ENCODE measurements around the gene ABHD2.
"Not testable (repeated sequence)": the region's sequence is repeated elsewhere in the genome, so short reads cannot be mapped to it uniquely, and the experiment has no call there.

Gene ABHD2

DNA sequence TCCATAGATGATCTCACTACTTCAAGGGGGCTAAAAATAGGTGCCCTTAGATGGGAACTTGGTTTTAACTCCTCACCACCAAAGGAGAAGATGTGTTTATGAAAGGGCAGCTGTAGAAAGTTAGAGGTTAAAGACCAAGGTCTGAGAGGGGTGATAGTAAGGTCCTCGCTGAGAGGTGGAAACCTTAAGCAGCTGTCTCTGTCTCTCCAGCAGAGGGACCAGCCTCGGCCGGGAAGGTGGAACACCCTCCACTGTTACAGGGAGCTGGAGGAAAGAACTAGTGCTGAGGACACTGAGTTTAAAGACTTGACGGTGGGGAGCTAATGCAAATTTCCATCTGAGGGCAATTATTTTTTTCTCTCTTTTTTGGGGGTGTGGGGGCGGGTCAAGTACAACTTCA is 142.0 kb downstream of the ABHD2 start:
- no peak for TF ChIP-seq EZH2 (IDR thresholded peaks at IDR 0.05; ENCODE audit: borderline replicate concordance, low read length)
- TF ChIP-seq, protein P1, sequence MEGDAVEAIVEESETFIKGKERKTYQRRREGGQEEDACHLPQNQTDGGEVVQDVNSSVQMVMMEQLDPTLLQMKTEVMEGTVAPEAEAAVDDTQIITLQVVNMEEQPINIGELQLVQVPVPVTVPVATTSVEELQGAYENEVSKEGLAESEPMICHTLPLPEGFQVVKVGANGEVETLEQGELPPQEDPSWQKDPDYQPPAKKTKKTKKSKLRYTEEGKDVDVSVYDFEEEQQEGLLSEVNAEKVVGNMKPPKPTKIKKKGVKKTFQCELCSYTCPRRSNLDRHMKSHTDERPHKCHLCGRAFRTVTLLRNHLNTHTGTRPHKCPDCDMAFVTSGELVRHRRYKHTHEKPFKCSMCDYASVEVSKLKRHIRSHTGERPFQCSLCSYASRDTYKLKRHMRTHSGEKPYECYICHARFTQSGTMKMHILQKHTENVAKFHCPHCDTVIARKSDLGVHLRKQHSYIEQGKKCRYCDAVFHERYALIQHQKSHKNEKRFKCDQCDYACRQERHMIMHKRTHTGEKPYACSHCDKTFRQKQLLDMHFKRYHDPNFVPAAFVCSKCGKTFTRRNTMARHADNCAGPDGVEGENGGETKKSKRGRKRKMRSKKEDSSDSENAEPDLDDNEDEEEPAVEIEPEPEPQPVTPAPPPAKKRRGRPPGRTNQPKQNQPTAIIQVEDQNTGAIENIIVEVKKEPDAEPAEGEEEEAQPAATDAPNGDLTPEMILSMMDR (IDR thresholded peaks at IDR 0.05; ENCODE audit: low read length): no peak
- Histone ChIP-seq H2AFZ (ENCODE audit: low read length) (no peak overlapping the region), H3K4me2 (ENCODE audit: low read length) (no peak overlapping the region), H3K9me2 (ENCODE audit: low read depth, low read length) (no peaks in the 10 kb centered on the region), H3K79me2 (ENCODE audit: insufficient read depth, low read length) (no peaks in the 10 kb centered on the region), H3K9me3 (ENCODE audit: low read length) (no peaks in the 10 kb centered on the region), H3K9ac (ENCODE audit: low read length) (no peak overlapping the region), H4K20me1 (ENCODE audit: insufficient read depth, low read length) (no peaks in the 10 kb centered on the region), H3K27me3 (ENCODE audit: insufficient read depth, low read length) (no peaks in the 10 kb centered on the region), H3K27ac (ENCODE audit: low read depth, low read length, poor library complexity, severe bottlenecking) (no peak overlapping the region), H3K4me1 (ENCODE audit: insufficient read depth, low read length, severe bottlenecking) (no peaks in the 10 kb centered on the region), H3K4me3 (ENCODE audit: low read depth, low read length, poor library complexity, severe bottlenecking) (no peak overlapping the region), H3F3A (ENCODE audit: insufficient read depth, low read length) (no peaks in the 10 kb centered on the region), H3K36me3 (ENCODE audit: insufficient read depth, low read length) (no peaks in the 10 kb centered on the region)

DNA sequence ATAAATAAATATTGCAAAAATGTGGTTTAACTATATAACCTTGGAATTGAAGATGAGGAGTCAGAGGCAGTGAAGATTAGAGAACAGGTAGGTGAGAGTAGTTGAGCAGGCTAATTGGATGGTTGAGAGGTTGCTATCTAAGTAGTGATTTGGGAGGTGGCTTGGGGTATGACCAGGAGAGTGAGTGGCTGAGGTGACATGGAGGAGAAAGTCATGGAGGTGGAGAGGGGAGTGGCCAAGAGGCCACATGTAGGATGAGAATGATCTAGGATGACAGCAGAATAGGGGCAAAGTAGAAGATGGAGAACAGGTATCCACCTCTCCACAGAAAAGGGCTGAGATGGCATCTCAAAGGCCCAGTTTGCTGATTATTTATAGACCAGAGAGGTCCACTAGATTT is 143.6 kb downstream of the ABHD2 start:
- H3K4me3 ChIP-seq (ENCODE audit: low read depth, low read length, poor library complexity, severe bottlenecking): no peak overlapping the region
- no peak overlapping the region for H3K27ac ChIP-seq (ENCODE audit: low read depth, low read length, poor library complexity, severe bottlenecking)
- no peaks in the 10 kb centered on the region for H3K9me2 ChIP-seq (ENCODE audit: low read depth, low read length)
- H3K9me3 ChIP-seq (ENCODE audit: low read length): no peaks in the 10 kb centered on the region
- no peak overlapping the region for H2AFZ ChIP-seq (ENCODE audit: low read length)
- H3K27me3 ChIP-seq (ENCODE audit: insufficient read depth, low read length): no peaks in the 10 kb centered on the region
- no peak overlapping the region for H3K4me2 ChIP-seq (ENCODE audit: low read length)
- no peaks in the 10 kb centered on the region for H4K20me1 ChIP-seq (ENCODE audit: insufficient read depth, low read length)
- no peaks in the 10 kb centered on the region for H3K79me2 ChIP-seq (ENCODE audit: insufficient read depth, low read length)
- H3K9ac ChIP-seq (ENCODE audit: low read length): no peak overlapping the region
- no peaks in the 10 kb centered on the region for H3K36me3 ChIP-seq (ENCODE audit: insufficient read depth, low read length)
- H3F3A ChIP-seq (ENCODE audit: insufficient read depth, low read length): no peaks in the 10 kb centered on the region
- no peaks in the 10 kb centered on the region for H3K4me1 ChIP-seq (ENCODE audit: insufficient read depth, low read length, severe bottlenecking)
- TF ChIP-seq, protein P1 (IDR thresholded peaks at IDR 0.05; ENCODE audit: low read length): no peak
- TF ChIP-seq EZH2 (IDR thresholded peaks at IDR 0.05; ENCODE audit: borderline replicate concordance, low read length): no peak

DNA sequence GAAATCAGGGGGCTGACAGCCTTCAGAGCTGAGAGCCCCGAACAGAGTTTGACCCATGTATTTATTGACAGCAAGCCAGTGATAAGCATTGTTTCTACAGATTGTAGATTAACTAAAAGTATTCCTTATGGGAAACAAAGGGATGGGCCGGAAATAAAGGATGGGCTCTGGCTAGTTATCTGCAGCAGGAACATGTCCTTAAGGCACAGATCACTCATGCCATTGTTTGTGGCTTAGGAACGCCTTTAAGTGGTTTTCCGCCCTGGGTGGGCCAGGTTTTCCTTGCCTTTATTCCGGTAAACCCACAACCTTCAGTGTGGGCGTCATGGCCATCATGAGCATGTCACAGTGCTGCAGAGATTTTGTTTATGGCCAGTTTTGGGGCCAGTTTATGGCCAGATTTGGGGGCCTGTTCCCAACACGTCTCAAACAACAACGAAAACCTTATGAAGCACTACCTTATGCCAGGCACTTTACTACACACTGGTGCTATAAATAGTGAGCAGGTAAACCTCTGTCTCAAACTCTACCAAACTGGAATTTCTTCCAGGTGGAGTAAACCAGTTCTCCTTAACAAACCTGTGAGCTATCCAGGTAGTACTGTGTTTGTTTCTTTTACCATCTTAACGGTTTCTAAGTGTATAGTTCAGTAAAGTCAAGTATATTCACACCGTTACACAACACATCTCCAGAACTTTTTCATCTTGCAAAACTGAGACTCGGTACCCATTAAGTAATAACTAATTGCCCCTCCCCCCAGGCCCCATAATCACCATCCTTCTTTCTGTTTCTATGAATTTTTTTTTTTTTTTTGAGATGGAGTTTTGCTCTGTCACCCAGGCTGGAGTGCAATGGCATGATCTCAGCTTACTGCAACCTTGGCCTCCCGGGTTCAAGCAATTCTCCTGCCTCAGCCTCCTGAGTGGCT is 151.9 kb downstream of the ABHD2 start:
- H3K4me3 ChIP-seq (ENCODE audit: low read depth, low read length, poor library complexity, severe bottlenecking); H3K4me2 ChIP-seq (ENCODE audit: low read length); H3K9me2 ChIP-seq (ENCODE audit: low read depth, low read length); H3F3A ChIP-seq (ENCODE audit: insufficient read depth, low read length); H2AFZ ChIP-seq (ENCODE audit: low read length); H3K4me1 ChIP-seq (ENCODE audit: insufficient read depth, low read length, severe bottlenecking); H3K79me2 ChIP-seq (ENCODE audit: insufficient read depth, low read length); H3K27ac ChIP-seq (ENCODE audit: low read depth, low read length, poor library complexity, severe bottlenecking); H3K36me3 ChIP-seq (ENCODE audit: insufficient read depth, low read length); H3K9me3 ChIP-seq (ENCODE audit: low read length); H4K20me1 ChIP-seq (ENCODE audit: insufficient read depth, low read length); H3K9ac ChIP-seq (ENCODE audit: low read length): not testable (repeated sequence)
- H3K27me3 ChIP-seq (ENCODE audit: insufficient read depth, low read length): peaks cover 14% of the 10 kb centered on the region

Measured in OCI-LY1 (cell line).